Skeletal muscle satellite cell (primary cell): ENCODE results near the gene RTN4. TPM values are rescaled to one million over a fixed set of nuclear protein-coding genes. Genes with fewer than 3 reads are reported as not detected.
"Not testable (repeated sequence)": the region's sequence is repeated elsewhere in the genome, so short reads cannot be mapped to it uniquely, and the experiment has no call there.

Experiments used
- H3K27me3 ChIP-seq: 2 replicates; pipeline ENCODE4 v1.7.0; 2013; ENCODE audit warnings: low read length; ENCODE audit not compliant: control insufficient read depth, insufficient read depth
- H3K36me3 ChIP-seq: 2 replicates; pipeline ENCODE4 v1.7.0; 2013; ENCODE audit warnings: mild to moderate bottlenecking, control low read depth, low read length; ENCODE audit not compliant: insufficient read depth
- H3K4me1 ChIP-seq: 2 replicates; pipeline ENCODE4 v1.7.0; 2013; ENCODE audit warnings: low read length; ENCODE audit not compliant: control insufficient read depth, insufficient read depth
- H3K4me2 ChIP-seq: 2 replicates; pipeline ENCODE4 v1.7.0; 2013; ENCODE audit warnings: mild to moderate bottlenecking, low read length
- H3K4me3 ChIP-seq: 2 replicates; pipeline ENCODE4 v1.7.0; 2013; ENCODE audit warnings: low read length
- H3K9ac ChIP-seq: 2 replicates; pipeline ENCODE4 v1.7.0; 2013; ENCODE audit warnings: mild to moderate bottlenecking, low read depth, low read length, moderate library complexity
- H3K9me3 ChIP-seq: replicated peaks from 2 replicates; pipeline ENCODE4 v1.7.0; 2013; ENCODE audit warnings: mild to moderate bottlenecking, control low read depth, low read length
- total RNA-seq: library from RNA; depleted of rRNA; stranded (reverse); fragments of >200 nt; gene quantifications from 2 replicates; pipeline ENCODE4 v1.2.3, GENCODE V29; 2012; rRNA removed

RTN4 gene, protein sequence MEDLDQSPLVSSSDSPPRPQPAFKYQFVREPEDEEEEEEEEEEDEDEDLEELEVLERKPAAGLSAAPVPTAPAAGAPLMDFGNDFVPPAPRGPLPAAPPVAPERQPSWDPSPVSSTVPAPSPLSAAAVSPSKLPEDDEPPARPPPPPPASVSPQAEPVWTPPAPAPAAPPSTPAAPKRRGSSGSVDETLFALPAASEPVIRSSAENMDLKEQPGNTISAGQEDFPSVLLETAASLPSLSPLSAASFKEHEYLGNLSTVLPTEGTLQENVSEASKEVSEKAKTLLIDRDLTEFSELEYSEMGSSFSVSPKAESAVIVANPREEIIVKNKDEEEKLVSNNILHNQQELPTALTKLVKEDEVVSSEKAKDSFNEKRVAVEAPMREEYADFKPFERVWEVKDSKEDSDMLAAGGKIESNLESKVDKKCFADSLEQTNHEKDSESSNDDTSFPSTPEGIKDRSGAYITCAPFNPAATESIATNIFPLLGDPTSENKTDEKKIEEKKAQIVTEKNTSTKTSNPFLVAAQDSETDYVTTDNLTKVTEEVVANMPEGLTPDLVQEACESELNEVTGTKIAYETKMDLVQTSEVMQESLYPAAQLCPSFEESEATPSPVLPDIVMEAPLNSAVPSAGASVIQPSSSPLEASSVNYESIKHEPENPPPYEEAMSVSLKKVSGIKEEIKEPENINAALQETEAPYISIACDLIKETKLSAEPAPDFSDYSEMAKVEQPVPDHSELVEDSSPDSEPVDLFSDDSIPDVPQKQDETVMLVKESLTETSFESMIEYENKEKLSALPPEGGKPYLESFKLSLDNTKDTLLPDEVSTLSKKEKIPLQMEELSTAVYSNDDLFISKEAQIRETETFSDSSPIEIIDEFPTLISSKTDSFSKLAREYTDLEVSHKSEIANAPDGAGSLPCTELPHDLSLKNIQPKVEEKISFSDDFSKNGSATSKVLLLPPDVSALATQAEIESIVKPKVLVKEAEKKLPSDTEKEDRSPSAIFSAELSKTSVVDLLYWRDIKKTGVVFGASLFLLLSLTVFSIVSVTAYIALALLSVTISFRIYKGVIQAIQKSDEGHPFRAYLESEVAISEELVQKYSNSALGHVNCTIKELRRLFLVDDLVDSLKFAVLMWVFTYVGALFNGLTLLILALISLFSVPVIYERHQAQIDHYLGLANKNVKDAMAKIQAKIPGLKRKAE
- 351 and 380 TPM in 2 replicates for total RNA-seq

DNA sequence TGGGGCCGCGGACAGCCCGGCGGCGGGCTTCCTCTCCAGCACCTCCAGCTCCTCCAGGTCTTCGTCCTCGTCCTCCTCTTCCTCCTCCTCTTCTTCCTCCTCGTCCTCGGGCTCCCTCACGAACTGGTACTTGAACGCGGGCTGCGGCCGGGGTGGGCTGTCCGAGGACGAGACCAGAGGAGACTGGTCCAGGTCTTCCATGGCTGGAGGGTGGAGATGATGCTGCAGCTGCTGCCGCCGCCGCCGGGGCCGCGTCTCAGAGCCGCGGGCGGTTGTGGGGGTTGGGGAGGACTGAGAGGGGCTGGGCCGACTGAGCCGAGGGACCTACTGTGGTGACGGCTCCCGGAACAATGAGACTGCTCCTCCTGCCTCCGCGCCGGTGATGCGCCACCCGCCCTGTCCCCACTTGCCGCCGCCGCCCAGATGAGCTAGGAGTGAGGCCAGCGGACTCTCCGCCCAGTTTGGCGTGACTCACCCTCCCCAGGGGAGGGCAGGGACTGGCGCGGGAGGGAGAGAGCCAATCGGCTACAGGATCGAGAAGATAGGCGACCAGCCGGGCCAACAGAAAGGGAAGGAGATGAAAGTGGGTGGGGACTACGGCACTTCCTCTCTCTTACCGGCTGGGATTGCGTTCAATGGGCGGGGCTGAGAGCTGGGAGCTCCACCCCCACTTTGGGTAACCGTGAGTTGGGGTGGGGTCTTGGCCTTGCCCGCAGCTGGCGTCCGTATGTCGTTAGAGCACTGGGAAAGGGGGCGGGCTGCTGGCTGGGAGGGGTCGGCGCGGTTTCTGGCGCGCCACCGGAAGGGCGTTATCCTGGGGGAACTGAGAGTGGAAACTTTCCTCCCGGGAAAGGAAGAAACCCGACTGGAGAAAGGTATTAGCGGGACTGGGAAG is at the start of gene RTN4:
TSS of gene RTN4 (minus strand) at position 352 of the 895 bp plus-strand sequence. CDS start at position 201, 151 bp downstream.
- H3K4me1 ChIP-seq = peaks cover 24% of the 10 kb centered on the region
- H3K4me2 ChIP-seq = peak within 1 kb of the TSS; percentile 93
- H3K9me3 ChIP-seq = peaks cover 6% of the 10 kb centered on the region
- H3K9ac ChIP-seq = peak within 1 kb of the TSS; percentile 99
- H3K36me3 ChIP-seq = peaks cover 27% of the 10 kb centered on the region
- H3K27me3 ChIP-seq = no peaks in the 10 kb centered on the region
- peak within 1 kb of the TSS; percentile 98 for H3K4me3 ChIP-seq

DNA sequence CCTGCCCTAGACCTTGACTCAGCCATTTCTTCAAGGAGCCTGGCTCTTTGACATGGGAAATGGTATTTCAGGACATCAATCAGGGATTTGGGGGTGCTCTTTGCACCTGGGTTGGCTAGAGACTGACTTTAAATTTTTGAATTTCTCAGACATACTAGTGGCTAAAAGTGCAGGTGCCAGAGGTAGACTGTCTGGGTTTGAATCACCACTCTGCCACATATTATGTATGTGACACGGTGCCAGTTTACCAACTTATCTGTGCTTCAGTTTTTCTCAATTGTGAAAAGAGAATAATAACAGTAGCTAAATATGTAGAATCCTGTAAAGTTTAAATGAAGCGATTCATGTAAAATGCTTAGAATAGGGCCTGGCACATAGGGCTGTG is 49.2 kb upstream of the RTN4 start:
- H3K9ac ChIP-seq = peak overlapping the region; percentile 54
- H3K36me3 ChIP-seq = no peaks in the 10 kb centered on the region
- H3K9me3 ChIP-seq = no peaks in the 10 kb centered on the region
- peaks cover 65% of the 10 kb centered on the region for H3K4me1 ChIP-seq
- no peaks in the 10 kb centered on the region for H3K27me3 ChIP-seq
- peak overlapping the region; percentile 71 for H3K4me2 ChIP-seq
- H3K4me3 ChIP-seq = peak overlapping the region; percentile 6

- Histone ChIP-seq H3K9me3 (no peaks in the 10 kb centered on the region), H3K4me3 (no peak overlapping the region), H3K4me1 (peaks cover 64% of the 10 kb centered on the region), H3K4me2 (no peak overlapping the region), H3K9ac (no peak overlapping the region), H3K36me3 (no peaks in the 10 kb centered on the region), H3K27me3 (no peaks in the 10 kb centered on the region)
These were observed 47.5 kb upstream of the RTN4 start for GRCh38 chr2:55097461-55098410.

DNA sequence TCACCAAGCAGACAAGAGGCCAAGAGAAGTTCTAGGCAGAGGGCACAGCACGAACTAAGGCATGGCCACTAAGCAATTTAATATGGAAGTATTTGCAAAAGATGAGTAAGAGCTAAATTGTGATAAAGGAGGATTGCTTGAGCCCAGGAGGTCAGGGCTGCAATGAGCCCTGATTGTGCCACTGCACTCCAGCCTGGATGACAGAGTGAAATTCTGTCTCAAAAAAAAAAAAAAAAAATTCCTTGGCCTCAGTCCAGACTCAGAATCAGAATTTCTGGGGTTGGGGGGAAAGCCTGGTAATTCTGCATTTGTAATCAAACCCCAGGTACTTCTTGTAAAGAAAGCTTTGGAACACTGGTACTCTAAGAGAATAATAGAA is 46.8 kb upstream of the RTN4 start:
- no peaks in the 10 kb centered on the region for H3K27me3 ChIP-seq
- H3K36me3 ChIP-seq = no peaks in the 10 kb centered on the region
- no peak overlapping the region for H3K4me2 ChIP-seq
- H3K9me3 ChIP-seq = no peaks in the 10 kb centered on the region
- no peak overlapping the region for H3K9ac ChIP-seq
- H3K4me1 ChIP-seq = peaks cover 58% of the 10 kb centered on the region
- no peak overlapping the region for H3K4me3 ChIP-seq

- Histone ChIP-seq H3K36me3 (no peaks in the 10 kb centered on the region), H3K4me1 (peaks cover 55% of the 10 kb centered on the region), H3K4me3 (no peak overlapping the region), H3K4me2 (no peak overlapping the region), H3K27me3 (no peaks in the 10 kb centered on the region), H3K9me3 (no peaks in the 10 kb centered on the region), H3K9ac (no peak overlapping the region)
These were observed 46.3 kb upstream of the RTN4 start for GRCh38 chr2:55096586-55096985.

- no peak overlapping the region for H3K9ac ChIP-seq
- no peaks in the 10 kb centered on the region for H3K9me3 ChIP-seq
These were observed 43.1 kb upstream of the RTN4 start for GRCh38 chr2:55093381-55093780.

GRCh38 chr2:55092439-55092838 is 42.2 kb upstream of the RTN4 start:
- no peak overlapping the region for H3K9ac ChIP-seq
- no peaks in the 10 kb centered on the region for H3K9me3 ChIP-seq
- peaks cover 31% of the 10 kb centered on the region for H3K4me1 ChIP-seq
- H3K27me3 ChIP-seq = no peaks in the 10 kb centered on the region
- H3K4me3 ChIP-seq = no peak overlapping the region
- no peaks in the 10 kb centered on the region for H3K36me3 ChIP-seq
- no peak overlapping the region for H3K4me2 ChIP-seq

More at GRCh38 chr2:55093381-55093780, 43.1 kb upstream of the RTN4 start:
- no peak overlapping the region for H3K4me3 ChIP-seq
- no peaks in the 10 kb centered on the region for H3K36me3 ChIP-seq
- peaks cover 33% of the 10 kb centered on the region for H3K4me1 ChIP-seq
- no peaks in the 10 kb centered on the region for H3K27me3 ChIP-seq
- no peak overlapping the region for H3K4me2 ChIP-seq

GRCh38 chr2:55091681-55092080 is 41.4 kb upstream of the RTN4 start:
- H3K4me2 ChIP-seq, H3K9me3 ChIP-seq, H3K27me3 ChIP-seq, H3K4me3 ChIP-seq, H3K9ac ChIP-seq, H3K36me3 ChIP-seq: not testable (repeated sequence)
- peaks cover 26% of the 10 kb centered on the region for H3K4me1 ChIP-seq

- no peaks in the 10 kb centered on the region for H3K27me3 ChIP-seq
- H3K36me3 ChIP-seq = no peaks in the 10 kb centered on the region
- no peaks in the 10 kb centered on the region for H3K9me3 ChIP-seq
- H3K4me1 ChIP-seq = peaks cover 22% of the 10 kb centered on the region
- H3K9ac ChIP-seq = no peak overlapping the region
- H3K4me3 ChIP-seq = no peak overlapping the region
- no peak overlapping the region for H3K4me2 ChIP-seq
These were observed 40.5 kb upstream of the RTN4 start for GRCh38 chr2:55090702-55091101.

DNA sequence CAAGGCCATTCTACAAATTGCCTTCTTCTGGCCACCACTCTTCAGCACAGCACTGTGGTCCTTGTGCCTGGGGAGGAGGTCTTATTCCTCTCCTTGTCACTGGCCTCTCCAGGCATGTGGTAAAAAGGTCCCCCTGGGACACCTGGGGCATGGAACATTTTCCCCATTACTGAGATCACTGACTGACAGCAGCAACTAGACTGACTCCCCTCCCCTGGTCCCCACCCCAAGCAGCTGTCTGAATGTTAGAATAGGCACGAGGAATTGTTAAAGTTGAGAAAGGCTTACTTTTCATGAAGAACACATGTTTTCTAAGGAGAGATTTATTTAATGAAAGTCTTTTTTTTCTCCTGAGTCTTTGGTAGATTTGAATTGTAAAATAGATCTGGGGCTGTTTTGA is 39.5 kb upstream of the RTN4 start:
- Histone ChIP-seq H3K36me3 (no peaks in the 10 kb centered on the region), H3K4me2 (no peak overlapping the region), H3K9me3 (no peaks in the 10 kb centered on the region), H3K4me1 (peaks cover 22% of the 10 kb centered on the region), H3K9ac (no peak overlapping the region), H3K4me3 (no peak overlapping the region), H3K27me3 (no peaks in the 10 kb centered on the region)
